Skin of body (tissue), 2 donors: Measurements from ENCODE around the gene FCN3. TPM values are rescaled to one million over a fixed set of nuclear protein-coding genes. Genes with fewer than 3 reads are reported as not detected.
"Not testable (repeated sequence)": the region's sequence is repeated elsewhere in the genome, so short reads cannot be mapped to it uniquely, and the experiment has no call there.

ENCODE experiments used
- DNase-seq: peaks from one replicate; lab custom pipeline; 2025; lab: John Stamatoyannopoulos, UW
- total RNA-seq: library from RNA; depleted of rRNA; stranded (reverse); fragments of >200 nt; gene quantifications from one replicate; pipeline ENCODE4 v1.2.3, GENCODE V29; 2014

FCN3 gene
- total RNA-seq = not detected

DNA sequence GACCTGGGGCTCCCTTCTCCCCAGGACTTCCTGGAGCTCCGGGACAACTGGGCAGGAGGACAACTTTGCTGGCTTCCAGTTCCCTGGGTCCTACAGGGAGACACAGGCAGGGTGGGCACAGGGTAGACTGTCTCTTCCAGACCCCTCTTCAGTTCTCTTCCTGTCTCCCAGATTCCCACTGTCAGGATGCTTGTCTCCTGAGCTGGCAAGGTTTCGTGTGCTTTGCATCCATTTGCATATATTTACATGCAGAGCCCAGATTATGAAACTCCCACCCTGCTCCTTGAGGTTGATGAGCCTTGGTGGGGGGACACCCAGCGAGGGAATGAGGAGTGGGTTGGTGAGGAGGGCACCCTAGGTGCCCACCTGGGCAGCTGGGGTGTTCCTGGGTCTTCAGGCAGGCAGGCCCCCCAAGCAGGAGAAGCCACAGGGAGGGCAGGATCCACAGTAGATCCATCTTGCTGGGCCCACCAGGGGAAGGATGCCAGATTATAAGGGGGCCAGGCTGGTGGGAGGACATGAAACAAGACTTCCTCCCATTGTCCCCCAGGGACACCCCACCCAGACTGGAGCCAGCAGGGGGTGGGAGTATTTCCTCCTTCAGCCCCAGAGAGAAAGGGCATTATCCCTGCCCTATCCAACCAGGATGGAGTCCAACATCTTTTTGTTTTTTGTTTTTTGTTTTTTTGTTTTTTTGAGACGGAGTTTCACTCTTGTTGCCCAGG lies at the start of gene FCN3:
FCN3 (minus strand) TSS at position 463 of the 725 bp plus-strand sequence; CDS start at position 457, 6 bp downstream.
- no peak for DNase-seq

- no peak for DNase-seq
These were observed 49.1 kb upstream of the FCN3 start for GRCh38 chr1:27423709-27424108.

DNA sequence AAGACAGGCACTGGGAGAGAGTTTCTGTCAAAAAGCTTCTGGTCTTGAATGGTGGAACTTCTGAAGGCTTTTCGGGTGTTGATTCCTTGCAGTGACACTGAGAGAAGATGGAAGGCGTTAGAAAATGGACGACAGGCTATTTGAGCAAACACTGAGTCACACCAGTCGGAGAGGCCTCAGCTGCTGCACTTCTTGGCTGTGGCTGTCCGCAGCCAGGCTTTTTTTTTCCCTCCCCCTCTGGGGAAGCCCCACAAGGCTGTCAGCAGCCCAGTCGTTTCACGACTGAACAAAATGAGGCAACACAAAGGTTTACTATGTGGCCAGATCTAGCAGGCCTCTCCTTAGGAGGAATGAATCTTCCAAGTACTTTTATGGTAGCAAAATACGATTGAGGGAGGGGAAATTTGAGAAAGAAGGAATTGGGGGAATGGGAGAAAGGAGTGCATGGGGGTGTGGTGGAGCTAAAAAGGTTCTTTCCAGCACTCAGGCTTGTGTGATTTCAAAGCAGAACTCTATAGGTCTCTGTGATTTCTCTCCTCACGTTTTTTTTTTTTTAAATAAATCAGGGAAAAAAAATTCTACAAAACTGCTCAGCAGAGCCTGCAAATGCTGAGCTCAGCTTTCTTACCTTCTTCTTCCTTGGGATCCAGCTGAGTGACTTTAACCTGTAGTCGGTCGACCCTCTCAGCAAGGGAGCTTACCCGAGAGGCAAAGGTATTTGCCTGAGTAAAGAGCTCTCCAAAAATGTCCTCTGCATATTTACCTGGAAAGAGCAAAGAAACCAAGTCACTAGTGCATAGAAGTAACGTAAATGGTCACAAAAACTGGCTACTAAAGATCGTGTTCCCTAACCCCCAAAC lies 43.9 kb upstream of the FCN3 start:
- DNase-seq = peak; percentile 69

- peak; percentile 26 for DNase-seq
These were observed 43.1 kb upstream of the FCN3 start for GRCh38 chr1:27417713-27418112.

GRCh38 chr1:27416387-27417111 lies 41.9 kb upstream of the FCN3 start:
- no peak for DNase-seq

DNA sequence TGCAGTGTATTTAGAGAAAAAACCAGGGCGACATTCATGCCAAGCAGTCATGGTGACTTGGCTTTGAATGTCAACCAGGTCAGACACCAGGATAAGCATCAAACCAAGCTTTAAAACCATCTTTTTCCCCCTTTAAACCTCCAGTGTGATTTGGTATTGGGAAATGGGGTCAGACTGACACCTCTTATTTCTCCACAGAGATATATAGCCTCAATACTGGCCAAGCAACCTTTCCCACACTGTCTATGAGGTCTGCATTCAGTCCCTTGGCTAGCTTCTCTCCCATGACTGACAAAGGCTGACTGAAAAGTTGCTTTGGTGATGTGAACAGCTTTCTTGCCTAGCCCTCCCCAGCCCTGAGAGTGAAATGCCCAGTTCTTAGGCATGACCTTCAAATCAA lies 39.5 kb upstream of the FCN3 start:
- no peak for DNase-seq

GRCh38 chr1:27413004-27413403 lies 38.4 kb upstream of the FCN3 start:
- DNase-seq = no peak

GRCh38 chr1:27412502-27412901 lies 37.9 kb upstream of the FCN3 start:
- no peak for DNase-seq

DNA sequence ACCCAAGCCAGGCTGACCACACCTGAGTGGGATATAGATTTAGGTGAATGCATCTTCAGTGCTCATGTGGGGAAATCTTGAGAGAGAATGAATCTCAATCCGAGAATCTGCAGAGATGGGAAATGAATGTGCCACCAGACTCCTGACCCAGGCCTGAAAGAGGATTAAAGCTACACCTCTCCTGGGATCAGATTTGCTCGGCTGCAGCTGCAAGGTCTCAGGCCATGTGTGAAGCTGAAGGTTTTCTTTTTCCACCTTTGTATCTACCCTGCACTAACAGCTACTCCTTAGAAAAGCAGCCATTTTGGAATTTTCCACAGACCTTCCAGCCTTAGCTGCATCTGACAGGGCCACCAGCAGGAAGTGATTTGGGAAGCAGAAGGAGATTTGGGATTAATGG lies 36.1 kb upstream of the FCN3 start:
- DNase-seq = no peak

GRCh38 chr1:27409669-27410068 lies 35.0 kb upstream of the FCN3 start:
- DNase-seq = no peak

DNA sequence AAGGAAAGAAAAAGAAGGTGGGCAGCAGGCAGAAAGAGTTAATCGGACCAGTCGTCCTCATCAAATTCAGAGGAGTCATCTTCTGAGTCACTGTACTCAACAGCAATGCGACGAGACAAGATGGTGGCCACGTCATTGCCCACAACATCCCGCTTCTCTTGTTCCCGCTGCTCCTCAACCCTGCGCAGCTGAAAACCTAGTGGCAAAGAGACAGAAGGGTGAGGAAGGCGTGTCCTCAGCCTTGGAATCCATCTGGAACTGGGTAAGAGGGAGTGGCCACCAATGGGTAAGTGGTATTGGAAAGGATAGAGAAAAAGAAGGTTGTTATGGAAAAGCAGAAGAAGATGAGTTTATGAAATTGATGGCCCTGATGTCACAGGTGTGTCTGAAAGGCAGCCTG lies 33.5 kb upstream of the FCN3 start:
- no peak for DNase-seq

DNA sequence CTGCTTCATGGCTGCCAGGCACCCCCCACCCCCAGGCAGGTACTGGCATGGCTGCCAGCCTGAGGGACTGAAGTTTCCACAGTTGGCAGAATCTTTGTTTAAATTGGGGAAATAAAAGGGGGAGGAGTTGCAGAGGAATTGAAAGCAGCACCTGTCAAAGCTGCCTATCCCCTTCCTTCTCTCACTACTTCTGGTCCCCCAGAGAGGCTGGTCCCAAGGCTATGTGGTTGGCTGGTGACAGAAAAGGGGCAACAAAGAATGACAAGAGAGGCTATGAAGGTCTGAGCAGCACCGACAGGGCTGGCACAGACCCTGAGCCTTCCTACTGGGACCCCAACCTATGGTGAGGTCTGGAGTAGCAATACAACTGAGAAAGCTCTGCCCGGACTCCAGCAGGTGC lies 32.2 kb upstream of the FCN3 start:
- DNase-seq = not testable (repeated sequence)

DNA sequence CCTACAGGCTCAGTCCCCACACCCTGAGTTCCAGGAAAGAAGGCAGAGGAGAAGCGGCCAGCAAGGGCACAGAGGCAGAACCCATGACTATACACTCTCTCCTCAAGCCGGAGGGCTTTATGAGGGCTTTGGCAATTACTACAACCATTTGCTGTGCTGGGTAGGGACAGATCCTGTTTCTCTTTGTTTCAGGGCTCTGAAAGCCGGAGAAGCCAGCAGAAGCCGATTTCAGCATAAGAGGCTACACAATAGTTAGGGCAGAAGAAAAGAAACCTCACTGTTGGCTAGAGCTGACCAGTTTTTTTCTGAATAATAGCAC lies 31.7 kb upstream of the FCN3 start:
- no peak for DNase-seq

DNA sequence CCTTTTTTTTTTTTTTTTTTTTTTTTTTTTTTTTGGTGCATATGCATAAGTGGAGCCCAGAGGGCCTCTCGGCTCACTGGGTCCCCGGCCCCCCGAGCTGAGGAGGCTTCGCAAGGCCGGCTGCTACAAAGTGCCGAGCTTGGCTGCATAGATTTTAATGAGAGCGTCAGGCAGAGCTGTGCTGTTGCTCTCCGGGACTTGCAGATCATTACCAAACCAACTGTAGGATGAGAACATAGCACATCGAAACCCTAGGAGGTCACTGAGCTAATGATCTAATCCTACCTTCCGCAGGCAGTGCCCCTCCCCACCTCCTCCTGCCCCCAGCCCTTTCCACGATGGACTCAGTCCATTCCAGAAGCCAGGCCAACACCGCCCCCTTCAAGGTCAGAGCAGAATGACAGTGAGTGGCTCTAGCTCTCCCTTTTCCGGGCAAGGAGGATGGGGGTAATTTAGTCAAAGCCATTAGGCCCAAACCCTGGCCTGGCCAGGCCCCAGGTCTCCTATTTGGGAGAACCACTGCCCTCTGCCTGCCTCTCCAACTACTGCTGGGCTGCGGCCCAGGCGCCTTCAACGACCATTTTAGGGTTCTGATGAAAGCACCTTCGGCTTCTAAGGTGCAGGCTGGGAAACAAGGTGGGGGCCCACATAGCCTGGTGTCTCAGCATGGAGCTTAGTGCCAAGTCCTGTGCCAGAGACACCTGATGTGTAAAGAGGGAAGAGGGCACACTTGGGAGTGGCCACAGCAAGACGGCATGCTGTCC lies 31.2 kb upstream of the FCN3 start:
- DNase-seq = not testable (repeated sequence)

- DNase-seq = no peak
These were observed 30.4 kb upstream of the FCN3 start for GRCh38 chr1:27405074-27405473.

GRCh38 chr1:27403931-27404330 lies 29.3 kb upstream of the FCN3 start:
- DNase-seq = no peak

GRCh38 chr1:27403065-27403726 lies 28.6 kb upstream of the FCN3 start:
- DNase-seq = peak; percentile 84

- peak; percentile 61 for DNase-seq
These were observed 27.7 kb upstream of the FCN3 start for GRCh38 chr1:27402349-27402754.

DNA sequence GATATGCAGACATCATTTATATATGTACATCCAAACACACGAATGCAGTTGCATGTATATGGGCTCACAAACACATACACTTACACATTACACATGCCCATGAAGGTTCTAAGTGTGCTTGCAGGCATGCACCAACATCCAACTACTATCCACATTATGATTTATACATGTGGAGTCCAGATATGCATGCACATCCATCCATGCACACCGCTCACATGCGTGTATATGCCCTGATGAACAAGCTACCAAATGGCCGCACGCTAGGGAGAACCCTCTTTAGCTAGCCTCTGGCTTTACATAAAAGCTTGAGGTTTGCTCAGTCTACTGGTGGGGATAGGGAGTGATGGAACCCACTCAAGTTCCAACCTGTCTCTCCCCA lies 26.3 kb upstream of the FCN3 start:
- no peak for DNase-seq

- DNase-seq = peak; percentile 33
These were observed 25.7 kb upstream of the FCN3 start for GRCh38 chr1:27400082-27400962.
